NCI-H748 (cell line): ENCODE data around the gene THSD4.
"Not testable (repeated sequence)": the region's sequence is repeated elsewhere in the genome, so short reads cannot be mapped to it uniquely, and the experiment has no call there.

Experiments
- DNase-seq: peaks from one replicate; lab custom pipeline; 2025; ENCODE audit not compliant: unreplicated experiment; lab: John Stamatoyannopoulos, UW

The THSD4 gene

DNA sequence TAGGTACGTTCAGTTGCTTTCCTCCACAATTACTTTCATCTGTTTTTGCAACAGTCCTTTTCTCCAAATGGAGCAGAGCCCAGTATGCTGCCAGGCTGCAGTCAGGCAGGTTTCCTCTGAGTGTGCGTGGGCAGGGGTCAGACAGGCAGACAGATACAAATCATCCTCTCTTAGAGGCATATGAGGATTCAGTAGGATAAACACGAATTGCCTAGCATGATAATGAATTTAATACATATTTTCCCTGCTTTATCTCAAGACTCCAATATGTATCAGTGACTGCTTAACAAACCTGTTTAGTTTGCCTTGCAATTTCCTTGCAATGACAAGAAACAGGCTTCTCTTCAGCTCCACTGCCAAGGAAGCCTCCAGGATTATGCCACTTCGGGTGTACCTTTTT lies 554.4 kb downstream of the THSD4 start:
- no peak for DNase-seq

DNA sequence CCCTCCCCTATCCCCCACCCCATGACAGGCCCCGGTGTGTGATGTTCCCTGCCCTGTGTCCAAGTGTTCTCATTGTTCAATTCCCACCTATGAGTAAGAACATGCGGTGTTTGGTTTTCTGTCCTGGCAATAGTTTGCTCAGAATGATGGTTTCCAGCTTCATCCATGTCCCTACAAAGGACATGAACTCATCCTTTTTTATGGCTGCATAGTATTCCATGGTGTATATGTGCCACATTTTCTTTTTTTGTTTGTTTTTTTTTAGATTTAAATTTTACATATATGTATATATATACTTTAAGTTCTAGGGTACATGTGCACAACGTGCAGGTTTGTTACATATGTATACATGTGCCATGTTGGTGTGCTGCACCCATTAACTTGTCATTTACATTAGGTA lies 555.0 kb downstream of the THSD4 start:
- not testable (repeated sequence) for DNase-seq

DNA sequence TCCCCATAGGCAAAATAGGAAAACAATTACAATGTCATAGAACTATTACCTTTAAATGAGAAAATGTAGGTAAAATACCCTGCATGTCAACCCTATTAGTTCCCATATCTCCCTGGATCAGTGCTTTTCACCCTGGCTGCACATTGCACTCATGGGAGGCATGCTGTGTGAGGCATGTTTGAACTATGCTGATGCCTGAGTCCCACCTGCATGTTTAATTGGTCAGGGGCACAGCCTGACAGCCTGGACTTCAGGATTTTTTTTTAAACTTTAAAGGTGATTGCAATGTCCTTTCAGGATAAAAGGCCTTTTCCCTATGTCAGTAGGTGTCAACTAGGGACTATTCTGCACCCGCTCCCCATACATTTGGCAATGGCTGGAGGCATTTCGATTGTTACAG lies 559.1 kb downstream of the THSD4 start:
- DNase-seq: no peak

DNA sequence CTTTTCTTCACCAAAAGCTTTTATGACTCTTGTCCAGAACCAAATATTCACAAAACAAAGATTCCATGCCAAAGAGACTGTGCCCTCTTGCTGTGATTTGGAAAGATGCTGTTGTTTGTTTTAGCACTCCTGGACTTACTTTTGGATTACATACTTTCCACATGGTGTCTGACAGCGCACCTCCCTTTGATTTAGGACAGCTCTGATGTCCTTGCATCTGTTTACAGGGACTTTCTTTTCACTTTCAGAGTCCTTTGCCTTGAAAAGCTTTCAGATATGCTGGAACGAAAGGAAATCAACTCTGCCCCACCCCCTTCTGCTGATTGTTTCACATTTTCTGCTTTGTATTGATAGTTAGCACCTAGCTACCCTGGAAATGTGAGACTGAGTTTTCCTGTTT lies 562.1 kb downstream of the THSD4 start:
- DNase-seq: no peak

DNA sequence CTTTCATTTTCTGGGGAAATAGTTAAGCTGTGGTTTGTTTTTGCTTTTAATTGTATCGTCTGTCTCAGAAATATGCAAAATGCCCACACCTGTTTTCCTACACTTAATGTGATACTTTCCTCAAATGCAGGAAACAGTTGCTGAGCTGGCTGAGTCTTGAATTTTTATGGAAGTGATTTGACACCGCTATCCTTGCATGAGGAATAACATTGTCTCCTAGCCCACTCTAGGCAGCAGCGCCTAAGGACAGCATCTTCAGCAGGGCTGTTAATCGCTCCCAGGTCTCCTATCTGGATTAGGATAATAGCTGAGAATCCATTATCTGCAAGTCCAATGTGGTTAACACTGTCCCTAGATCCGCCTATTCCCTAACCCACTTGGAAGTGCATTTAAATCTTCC lies 562.5 kb downstream of the THSD4 start:
- peak; percentile 11 for DNase-seq

DNA sequence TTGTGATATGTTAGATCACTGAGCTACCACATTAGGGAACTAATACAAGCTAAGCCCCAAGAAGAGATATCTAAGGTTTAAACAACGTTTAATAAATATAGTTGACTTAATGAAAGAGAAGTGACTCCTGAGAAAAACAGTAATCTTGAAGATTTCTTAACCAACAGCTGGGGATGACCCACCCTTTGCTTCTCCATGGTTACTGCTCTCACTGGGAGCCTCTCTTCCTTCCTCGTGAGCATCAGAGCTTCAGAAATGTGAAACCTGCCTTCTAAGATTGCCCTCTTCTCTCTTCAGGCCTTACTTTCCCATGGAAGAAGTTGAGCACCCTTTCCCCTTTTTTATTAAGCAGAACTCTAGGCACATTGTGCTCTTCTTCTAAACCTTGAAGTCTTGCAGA lies 562.9 kb downstream of the THSD4 start:
- DNase-seq: no peak

DNA sequence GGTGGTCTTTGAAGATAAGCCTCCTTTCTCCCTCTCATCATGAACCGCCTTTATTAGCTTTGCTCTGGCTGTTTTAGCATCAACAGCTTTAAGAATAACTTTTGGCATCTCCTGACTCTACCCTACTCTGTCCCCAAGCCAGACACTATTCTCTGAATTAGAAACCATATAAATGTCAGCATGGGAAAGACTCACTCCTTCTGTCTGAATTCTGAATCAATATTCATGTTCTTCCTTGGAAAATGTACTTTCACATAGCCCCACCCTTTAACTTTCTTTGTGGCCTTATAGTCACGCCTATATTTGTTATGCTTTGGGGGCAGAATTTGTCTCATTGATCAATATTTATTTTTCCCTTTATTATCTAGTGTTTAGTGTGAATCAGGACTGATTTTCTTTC lies 563.3 kb downstream of the THSD4 start:
- no peak for DNase-seq

DNA sequence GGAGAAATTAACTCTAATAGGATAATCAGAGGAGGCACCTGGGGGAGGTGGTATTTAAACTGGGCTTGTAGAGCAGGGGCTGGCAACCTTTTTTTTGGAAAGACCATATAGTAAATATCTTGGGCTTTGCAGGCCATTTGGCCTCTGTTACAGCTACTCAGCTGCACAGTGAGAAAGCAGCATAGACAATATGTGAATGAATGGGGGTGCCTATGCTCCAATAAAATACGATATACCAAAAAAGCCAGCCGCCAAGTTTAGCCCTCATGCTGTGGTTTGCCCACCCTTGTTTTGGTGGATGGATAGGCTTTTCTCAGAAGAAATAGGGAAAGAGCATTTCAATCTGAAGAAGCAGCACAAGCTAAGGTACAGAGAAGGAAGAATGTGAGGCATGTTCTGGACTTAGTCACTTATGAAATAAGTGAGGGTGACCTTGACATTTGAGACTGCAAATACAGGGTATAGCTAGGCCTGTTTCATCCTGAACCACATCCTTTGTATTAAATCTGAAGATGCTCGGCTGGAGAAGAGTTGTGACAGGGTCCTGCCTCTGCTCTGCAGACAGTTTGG lies 564.0 kb downstream of the THSD4 start:
- no peak for DNase-seq

DNA sequence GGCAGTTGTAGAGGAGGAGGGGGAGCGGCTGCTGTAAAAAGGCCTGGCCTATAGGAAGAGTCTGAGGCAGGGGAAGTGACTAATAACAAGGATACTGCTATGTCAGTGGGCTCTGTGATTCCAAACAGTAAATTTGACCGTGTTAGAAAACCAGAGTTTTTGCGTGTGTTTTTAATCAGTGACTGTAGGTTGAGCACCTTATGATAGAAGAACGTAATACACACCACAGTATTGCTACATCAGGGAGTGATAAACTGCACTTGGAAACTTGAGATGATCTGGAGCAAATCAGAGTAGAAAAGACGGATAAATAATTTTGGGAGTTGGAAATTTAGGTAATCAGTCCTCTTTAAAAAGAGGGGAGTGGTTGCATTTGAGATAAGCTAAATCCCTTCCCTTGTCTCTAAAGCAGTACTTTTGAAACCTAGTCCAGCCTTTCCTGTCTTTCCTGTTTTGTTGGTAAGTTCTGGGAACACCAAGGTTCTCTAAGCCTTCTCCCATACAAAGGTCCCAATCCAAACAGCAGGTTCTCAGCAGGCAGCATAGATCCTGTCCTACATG lies 564.6 kb downstream of the THSD4 start:
- DNase-seq: peak; percentile 3

DNA sequence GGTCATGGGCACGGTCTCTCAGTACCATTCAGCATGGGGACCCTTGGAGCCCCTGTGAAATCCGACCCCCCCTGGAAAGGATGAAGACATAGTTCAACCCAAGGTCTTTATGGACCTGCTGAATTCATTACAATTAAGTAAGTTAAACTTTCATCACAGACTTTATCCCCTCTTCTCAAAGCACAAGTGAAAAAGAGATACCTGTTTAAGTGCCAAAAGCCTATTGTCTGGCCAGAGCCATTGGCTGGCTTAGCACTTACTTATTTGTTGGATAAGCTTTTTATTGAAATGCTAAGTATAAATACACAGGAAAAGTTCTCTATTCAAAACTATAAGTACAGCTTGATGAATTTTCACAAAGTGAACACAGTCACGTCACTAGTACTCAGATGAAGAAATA lies 566.7 kb downstream of the THSD4 start:
- no peak for DNase-seq

DNA sequence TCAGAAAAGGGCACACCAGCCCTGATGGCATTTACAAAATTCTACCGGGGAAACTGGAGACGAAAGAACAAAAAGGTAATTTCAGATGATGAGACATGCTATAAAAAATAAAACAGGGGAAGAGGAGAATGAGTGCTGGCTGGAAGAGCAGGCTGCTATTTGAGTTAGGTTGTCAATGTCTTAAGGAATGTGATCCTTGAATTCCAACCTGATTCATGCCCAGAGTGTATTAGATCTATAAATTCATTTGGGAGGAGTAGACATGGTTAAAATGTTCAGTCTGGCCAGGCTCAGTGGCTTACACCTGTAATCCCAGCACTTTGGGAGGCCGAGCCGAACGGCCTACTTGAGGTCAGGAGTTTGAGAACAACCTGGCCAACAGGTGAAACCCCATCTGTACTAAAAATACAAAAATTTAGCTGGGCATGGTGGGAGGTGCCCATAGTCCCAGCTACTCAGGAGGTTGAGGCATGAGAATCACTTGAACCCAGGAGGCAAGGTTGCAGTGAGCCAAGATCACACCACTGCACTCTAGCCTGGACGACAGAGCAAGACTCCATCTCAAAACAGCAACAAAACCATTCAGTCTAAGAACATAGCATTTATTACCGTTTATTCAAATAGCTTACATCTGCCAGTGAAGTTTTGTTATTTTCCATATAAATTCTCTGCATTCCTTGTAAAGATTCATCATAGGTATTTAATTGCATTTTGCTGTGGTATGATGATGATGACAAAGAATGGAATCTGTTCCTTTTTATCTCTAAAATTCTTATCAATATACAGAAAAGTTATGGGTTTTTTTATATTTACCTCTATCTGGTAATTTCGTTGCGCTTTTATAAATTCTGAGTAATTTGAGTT lies 568.4 kb downstream of the THSD4 start:
- DNase-seq: no peak

DNA sequence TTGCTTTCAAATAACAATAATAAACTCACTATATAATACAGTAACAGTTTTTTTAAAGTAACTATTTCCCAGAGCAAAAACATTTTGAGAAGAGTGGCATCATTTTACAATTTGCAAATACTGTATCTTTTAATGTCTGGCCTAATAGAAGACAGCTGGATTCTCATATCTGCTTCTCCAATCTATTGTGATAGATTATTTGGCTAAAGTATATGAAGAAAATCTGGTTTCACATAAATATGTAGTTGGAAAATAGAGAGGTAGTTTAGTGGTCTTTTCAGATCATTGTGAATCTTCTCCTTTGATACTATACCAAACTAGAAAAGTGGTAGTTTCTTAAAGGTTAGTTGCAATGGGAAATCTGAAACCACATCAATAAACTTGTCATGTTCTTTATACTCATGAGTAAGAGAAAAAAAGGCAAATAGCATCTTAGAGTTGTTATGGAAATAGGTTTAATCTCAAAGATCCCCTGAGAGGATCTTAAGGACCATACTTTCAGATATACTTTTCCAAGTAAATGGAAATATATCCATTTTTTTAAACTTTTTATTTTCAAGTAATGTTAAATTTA lies 570.2 kb downstream of the THSD4 start:
- DNase-seq: no peak

DNA sequence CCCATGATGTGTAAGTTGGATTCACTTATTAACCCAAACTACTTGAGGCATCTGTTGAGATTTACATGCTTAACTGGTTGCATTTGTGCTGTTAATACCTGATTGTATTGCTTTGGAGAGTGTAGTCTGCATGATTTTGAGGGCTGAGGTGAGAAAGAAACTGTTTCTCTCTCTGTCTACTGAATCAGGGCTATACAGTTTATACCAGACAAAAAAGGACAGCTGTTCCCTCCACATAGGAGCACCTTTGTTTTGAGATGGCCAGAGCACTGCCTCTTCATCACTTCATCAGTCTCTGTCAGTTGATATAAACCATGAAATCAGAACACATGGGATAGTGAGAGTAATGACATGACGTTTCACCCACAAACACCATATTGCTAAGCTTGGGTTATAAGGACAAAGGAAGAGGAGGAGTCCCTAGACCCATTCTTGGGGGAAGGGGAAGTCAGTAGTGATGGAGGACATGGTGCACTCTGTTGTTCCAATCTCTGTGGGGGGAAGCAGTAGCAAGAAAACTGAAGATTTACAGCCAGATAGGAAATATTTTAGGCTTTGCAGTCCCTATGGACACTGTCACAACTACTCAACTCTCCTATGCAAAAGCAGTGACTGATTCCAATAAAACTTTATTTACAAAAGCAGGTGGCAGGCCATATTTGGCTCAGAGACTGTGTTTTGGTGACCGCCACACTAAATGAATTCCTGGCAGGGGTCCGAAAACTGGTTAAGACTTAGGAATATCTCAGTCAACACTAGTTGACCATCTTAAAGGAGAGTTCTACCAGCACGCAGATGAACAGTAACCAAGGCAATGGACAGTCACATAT lies 571.2 kb downstream of the THSD4 start:
- DNase-seq: no peak

DNA sequence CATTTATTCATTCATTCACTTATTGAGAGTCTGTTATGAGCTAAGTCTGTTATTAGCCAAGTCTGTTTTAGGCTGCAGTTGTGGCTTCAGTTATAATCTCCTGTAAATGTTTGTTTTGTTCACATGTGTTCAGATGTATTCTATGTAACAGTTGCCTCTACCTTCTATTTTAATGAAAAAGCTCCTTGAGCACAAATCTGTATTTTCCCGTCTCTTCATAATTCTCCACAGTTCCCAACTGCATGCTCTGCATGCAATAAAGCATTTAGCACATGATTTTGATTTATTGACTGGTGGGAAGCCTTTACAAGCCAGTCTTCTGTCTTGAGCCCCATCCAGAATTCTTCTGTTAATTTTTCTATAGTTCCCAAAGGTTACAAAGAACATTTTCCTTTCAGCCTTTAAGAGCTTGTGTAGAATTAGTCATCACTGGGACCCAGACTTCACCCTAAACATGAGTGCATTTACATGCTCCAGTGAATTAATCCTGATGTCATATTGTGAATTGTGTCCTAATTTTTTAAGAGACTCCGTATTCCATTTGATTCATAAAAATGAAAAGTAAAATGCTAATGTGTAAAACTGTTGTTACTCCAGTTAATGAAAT lies 572.7 kb downstream of the THSD4 start:
- no peak for DNase-seq

DNA sequence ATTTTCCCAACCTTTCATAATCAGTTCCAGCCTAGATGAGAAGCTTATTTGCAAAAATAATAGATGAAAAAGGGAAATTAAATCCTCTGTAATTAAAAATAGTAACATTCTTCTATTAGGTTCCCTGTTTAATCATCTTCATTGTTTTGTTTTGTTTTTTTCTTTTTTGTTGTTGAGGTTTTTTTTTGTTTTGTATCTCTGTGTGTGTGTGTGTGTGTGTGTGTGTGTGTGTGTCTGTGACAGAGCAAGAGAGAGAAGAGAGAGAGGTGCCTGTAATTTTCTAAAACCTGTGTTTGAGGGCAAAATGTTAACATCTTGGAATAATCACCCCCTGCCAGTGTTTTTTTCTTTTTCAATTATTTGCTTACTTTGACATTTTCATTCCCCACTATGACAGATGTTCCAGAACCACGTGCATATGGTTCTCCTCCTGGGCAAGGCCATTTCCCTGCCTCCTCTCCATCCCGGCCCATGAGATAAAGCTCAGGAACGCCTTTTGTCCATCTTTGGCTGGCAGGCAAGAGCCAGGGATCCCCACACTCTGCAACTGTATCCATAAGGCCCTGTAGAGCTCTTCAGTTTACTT lies 573.3 kb downstream of the THSD4 start:
- no peak for DNase-seq

DNA sequence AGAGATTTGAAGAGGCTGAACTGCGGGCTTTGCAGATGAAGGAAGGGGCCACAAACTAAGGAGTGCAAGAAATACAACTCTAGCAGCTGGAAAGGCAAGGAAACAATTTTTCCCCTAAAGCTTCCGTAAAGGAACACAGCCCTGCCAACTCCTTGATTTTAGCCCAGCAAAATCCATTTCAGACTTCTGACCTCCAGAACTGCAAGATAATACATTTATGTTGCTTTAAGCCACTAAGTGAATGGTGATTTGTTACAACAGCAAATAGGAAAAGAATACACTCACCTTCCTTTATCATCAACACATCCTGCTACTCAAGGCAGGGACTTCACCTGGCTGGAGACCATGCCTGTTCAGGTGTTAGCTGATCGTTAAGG lies 575.8 kb downstream of the THSD4 start:
- DNase-seq: no peak

DNA sequence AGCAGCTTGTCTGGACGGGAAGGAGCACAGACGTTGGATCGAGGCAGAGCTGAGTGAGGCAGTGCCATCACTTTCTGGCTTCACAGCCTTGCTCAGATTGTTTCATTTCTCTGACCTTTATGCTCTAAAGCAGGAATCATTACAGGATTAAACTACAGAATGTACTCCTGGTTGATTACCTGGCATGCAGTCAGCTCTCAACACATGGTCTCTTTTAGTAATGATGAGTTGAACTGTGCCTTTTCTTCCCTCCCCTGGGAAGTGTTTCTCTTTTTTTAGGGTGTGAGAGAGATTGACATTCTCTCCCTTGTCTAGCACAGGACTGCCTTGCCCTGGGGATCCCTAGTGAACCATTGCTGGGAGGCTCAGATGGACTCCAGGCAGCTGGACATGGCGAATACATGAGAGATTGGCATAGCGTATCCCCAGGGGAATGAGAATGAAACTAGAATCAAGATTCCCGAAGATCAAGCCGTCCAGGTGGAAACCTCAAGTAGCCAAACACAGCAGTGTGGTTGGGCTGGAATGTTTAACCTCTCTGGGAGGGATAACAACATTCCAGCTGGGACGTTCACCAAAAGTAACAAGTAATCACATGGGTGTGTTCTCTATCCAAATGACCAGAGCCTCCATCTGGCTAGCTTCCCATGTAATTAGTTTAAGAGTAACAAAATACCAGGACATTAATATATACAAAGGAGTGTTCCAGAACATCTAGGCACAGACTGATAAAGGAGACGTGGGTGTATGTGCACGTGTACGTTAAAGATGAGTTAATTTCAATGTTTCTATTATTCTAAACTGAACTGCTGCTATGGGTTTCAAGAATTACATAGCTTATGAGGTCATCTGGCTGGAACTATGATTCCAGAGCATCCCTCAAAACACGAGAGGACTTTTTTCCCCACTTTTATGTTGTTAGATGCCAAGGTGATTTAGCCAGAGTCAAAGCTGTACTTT lies 576.5 kb downstream of the THSD4 start:
- DNase-seq: no peak

DNA sequence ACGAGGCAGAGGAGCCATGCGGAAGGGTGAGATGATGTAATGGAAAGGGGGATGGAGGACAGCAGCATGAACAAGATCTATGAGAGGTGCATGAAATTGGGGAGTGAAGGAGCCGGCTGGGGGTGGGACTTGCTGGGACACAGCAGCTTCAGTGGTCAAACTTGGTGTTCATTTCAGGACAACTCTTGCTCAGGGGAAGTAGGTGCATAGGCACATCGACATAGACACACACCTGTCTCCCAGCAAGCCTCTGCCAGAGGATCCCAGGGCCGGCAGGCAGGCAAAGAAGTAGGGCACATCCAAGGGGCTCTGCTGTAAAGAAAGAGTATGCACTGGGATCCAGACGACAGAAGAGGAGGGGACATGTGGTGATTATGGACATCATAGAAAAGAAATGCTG lies 582.0 kb downstream of the THSD4 start:
- no peak for DNase-seq

DNA sequence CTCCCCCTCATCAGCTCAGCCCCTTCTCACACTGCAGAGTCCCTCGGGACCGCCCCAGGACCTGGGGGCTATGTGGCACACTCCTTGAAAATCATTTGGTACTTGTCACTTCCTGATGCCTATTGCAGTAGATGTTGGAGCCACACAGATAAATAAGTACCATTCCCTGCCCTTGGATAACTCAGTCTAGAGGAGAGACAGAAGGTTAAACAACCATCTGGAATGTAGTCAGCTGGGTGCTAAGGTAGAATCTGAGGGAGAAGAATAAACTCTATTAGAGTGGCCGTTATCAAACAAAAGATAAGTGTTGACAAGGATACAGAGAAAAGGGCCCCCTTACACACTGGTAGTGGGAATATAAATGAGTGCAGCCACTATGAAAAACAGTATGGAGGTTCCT lies 582.8 kb downstream of the THSD4 start:
- DNase-seq: peak; percentile 4
